Cardiac muscle cell (in vitro differentiated cells and primary cell): Measurements from ENCODE around the gene STARD10. TPM values are rescaled to one million over a fixed set of nuclear protein-coding genes. Genes with fewer than 3 reads are reported as not detected.
A peak's percentile ranks its signal among the peaks of the same experiment; 100 is the strongest.

Experiments used
- DNase-seq, 2 donors: peaks; one replicate each; pipeline versions ENCODE4 v3.0.0 to v3.0.0-alpha.2; 2010 to 2017; ENCODE audit warnings: low read depth in 1 of 2, low spot score in 1 of 2
- H3K27ac ChIP-seq: fragments of 200-600 bp; sonication (generic); 2 replicates; pipeline ENCODE4 v1.5.1; 2016
- H3K27me3 ChIP-seq: fragments of 200-600 bp; sonication (generic); 2 replicates; pipeline ENCODE4 v1.6.0; 2016; ENCODE audit warnings: control low read depth
- H3K36me3 ChIP-seq: fragments of 200-600 bp; sonication (generic); 2 replicates; pipeline ENCODE4 v1.5.1; 2016; ENCODE audit warnings: control low read depth
- H3K4me1 ChIP-seq: fragments of 200-600 bp; sonication (generic); 2 replicates; pipeline ENCODE4 v1.8.1; 2017; ENCODE audit warnings: low read depth, mild to moderate bottlenecking, mixed run types
- H3K4me3 ChIP-seq: fragments of 200-600 bp; sonication (generic); 2 replicates; pipeline ENCODE4 v1.5.1; 2016; ENCODE audit warnings: mild to moderate bottlenecking
- H3K9me3 ChIP-seq: fragments of 200-600 bp; sonication (generic); 2 replicates; pipeline ENCODE4 v1.5.1; 2017; ENCODE audit warnings: low read depth, mild to moderate bottlenecking, control low read depth
- polyA plus RNA-seq: library from polyadenylated mRNA; unstranded; fragments of >200 nt; fragmentation: Nextera tagmentation; extraction: Ambion mirVana; gene quantifications from 2 replicates; pipeline ENCODE4 v1.2.1, GENCODE V29; 2016
- total RNA-seq: library from RNA; depleted of rRNA; stranded (reverse); fragments of >200 nt; gene quantifications from 2 replicates; pipeline ENCODE4 v1.2.3, GENCODE V29; 2016
- TF ChIP-seq, protein P1 (sequence below): IDR thresholded peaks from 2 replicates; pipeline ENCODE4 v1.5.1; 2012; ENCODE audit warnings: low read depth, mild to moderate bottlenecking, low read length

STARD10 gene
- total and polyA plus RNA-seq, 2 experiments from 2014 or later, result 91.4 to 101 TPM

DNA sequence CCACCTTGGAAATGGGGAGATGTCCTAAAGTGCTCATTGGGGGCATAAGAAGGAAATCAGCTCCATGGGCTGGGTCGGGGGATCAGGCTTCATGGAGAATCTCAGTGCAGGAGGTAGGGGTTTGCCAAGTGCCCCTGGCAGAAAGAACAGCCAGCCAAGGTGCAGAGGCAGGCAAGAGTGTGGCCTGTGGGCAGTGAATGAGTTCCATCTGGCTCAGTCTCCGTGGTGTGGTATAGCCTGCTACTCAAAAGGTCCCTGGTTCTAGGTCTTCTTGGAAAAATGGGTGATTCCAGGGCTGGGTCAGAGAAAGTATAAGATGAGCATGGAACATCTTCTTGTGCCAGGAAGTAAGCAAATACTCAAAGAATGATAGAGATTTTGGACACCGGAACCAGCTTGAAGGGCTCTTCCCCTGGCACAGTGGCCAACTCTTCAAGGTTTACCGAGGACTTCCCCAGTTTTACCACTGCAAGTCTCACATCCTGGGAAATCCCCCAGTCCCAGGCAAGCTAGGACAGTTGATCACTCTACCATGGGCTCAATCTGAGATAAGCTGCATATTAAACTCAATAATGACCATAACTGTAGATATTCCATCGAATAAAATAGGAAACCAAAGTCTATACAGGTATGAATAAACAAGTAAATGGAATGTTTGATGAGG is 31.1 kb downstream of the STARD10 start:
- Histone ChIP-seq H3K9me3 (no peaks in the 10 kb centered on the region), H3K4me1 (no peaks in the 10 kb centered on the region), H3K36me3 (no peaks in the 10 kb centered on the region), H3K4me3 (no peak overlapping the region), H3K27me3 (no peaks in the 10 kb centered on the region), H3K27ac (no peak overlapping the region)
- DNase-seq, result no peak
- TF ChIP-seq, protein P1, sequence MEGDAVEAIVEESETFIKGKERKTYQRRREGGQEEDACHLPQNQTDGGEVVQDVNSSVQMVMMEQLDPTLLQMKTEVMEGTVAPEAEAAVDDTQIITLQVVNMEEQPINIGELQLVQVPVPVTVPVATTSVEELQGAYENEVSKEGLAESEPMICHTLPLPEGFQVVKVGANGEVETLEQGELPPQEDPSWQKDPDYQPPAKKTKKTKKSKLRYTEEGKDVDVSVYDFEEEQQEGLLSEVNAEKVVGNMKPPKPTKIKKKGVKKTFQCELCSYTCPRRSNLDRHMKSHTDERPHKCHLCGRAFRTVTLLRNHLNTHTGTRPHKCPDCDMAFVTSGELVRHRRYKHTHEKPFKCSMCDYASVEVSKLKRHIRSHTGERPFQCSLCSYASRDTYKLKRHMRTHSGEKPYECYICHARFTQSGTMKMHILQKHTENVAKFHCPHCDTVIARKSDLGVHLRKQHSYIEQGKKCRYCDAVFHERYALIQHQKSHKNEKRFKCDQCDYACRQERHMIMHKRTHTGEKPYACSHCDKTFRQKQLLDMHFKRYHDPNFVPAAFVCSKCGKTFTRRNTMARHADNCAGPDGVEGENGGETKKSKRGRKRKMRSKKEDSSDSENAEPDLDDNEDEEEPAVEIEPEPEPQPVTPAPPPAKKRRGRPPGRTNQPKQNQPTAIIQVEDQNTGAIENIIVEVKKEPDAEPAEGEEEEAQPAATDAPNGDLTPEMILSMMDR, result no peak

DNA sequence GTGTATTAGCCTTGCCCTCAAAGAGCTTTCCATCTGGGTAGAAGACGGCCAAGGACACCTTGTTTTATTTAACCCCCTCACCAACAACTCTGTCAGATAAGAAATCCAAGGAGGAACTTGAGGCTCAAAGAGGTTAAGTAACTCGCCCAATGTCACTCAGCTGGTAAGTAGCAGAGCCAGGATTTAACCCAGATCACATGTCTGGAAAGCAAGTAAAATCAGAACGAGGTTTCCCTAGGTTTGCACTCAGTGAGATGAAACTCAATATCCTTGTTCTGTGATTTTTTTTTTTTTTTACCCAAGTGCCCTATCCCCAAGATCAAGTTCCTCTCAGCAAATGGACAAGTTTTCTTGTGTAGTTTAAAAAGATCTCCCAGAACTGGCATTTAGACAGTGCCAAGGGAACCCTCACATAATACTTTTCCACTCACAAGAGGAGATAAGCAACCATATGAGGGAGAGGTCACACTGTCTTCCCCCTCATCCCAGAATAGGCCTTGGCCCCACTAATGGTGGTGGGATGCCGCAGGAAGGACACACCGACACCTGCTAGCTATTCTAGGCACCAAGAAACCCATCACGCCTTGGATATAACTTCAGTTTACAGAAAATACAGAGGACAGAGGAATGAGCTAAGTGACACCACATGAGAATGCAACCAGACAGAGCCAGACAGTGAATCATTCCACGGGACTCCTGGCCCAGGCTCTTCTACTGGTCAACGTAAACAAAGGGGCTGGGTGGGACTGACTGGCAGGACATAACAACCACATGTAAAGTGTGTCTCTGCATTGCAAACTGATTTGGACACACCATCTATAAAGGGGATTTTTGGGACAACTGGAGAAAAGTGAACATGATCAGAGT is 33.1 kb downstream of the STARD10 start:
- Histone ChIP-seq H3K27ac (no peak overlapping the region), H3K9me3 (no peaks in the 10 kb centered on the region), H3K36me3 (no peaks in the 10 kb centered on the region), H3K4me3 (no peak overlapping the region), H3K27me3 (no peaks in the 10 kb centered on the region), H3K4me1 (no peaks in the 10 kb centered on the region)
- DNase-seq, result peak in 1 of 2 donors; percentile 35
- TF ChIP-seq, protein P1, result no peak

DNA sequence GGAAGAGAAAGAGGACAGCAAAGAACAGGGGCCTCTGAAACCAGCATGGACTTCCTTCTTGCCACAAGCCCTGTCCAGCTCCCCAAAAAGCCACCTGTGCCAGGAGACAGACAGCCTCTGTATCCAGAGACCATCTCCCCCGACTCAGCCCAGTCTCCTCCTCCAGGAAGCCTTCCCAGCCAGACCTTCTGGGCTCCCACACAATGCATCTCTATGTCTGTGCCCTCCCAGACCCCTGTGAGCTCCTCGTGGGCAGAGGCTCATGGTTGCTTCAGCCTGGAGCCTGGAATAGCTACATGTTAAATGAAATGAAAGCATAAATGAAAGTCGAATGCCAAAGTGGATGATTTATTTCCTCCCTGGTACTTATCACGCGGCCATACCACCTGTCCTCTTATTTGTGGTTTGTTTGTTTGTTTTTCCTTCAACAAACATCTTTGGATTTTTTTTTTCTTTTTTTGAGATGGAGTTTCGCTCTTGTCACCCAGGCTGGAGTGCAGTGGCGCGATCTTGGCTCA is 34.3 kb downstream of the STARD10 start:
- TF ChIP-seq, protein P1, result no peak
- no peaks in the 10 kb centered on the region for H3K9me3 ChIP-seq
- H3K36me3 ChIP-seq, result no peaks in the 10 kb centered on the region
- no peaks in the 10 kb centered on the region for H3K4me1 ChIP-seq
- H3K4me3 ChIP-seq, result no peak overlapping the region
- peak overlapping the region; percentile 32 for H3K27ac ChIP-seq
- DNase-seq, result no peak
- H3K27me3 ChIP-seq, result no peaks in the 10 kb centered on the region

DNA sequence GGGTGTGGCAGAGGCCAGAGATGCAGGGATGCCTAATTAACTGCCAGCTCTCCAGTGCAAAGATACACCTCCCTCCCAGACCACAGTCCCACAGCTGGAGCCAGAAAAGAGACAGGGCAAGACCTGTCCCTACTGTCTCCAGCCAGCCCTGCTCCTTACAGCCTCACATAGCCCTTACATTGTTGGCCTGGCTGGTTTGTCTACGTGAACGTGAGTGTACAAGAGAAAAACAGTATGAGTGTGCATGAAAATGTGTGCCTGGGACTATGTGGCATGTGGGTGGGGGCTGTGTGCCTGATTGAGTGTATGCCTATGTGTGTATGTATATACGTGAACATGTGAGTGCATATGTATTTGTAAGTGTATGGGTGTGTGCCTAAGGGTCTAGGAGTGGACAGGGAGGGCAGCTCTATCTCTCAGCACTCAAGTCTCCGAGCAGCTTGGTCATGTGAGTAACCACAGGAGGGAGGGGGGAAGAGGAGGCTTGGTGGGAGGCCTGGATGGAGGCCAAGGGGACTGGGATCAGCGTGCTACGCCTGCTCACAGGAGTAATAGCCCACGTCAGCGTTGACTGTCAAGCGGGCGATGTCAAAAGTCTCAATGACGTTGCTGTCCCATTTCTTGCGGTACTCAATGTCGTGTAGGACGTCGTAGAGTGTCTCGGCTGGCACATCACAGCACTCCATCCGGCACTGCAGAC is 35.0 kb downstream of the STARD10 start:
- TF ChIP-seq, protein P1, result no peak
- DNase-seq, result peak; percentile 62 to 95
- no peaks in the 10 kb centered on the region for H3K9me3 ChIP-seq
- no peaks in the 10 kb centered on the region for H3K36me3 ChIP-seq
- H3K4me3 ChIP-seq, result no peak overlapping the region
- no peaks in the 10 kb centered on the region for H3K27me3 ChIP-seq
- H3K4me1 ChIP-seq, result no peaks in the 10 kb centered on the region
- peak overlapping the region; percentile 32 for H3K27ac ChIP-seq

- Histone ChIP-seq H3K27ac (no peak overlapping the region), H3K4me1 (no peaks in the 10 kb centered on the region), H3K9me3 (no peaks in the 10 kb centered on the region), H3K36me3 (no peaks in the 10 kb centered on the region), H3K27me3 (no peaks in the 10 kb centered on the region), H3K4me3 (no peak overlapping the region)
- TF ChIP-seq, protein P1, result no peak
- peak in 1 of 2 donors; percentile 71 for DNase-seq
Measured at GRCh38 chr11:72758304-72758689, 35.5 kb downstream of the STARD10 start.
